Activated CD4-positive, alpha-beta T cell treated with anti-CD3 and anti-CD28 coated beads for 1 hour (primary cell): ENCODE results near the gene KIF3C.
"Not testable (repeated sequence)": the region's sequence is repeated elsewhere in the genome, so short reads cannot be mapped to it uniquely, and the experiment has no call there.

ENCODE experiments used
- DNase-seq: peaks from one replicate; pipeline ENCODE4 v3.0.0-alpha.2; 2020

The KIF3C gene

DNA sequence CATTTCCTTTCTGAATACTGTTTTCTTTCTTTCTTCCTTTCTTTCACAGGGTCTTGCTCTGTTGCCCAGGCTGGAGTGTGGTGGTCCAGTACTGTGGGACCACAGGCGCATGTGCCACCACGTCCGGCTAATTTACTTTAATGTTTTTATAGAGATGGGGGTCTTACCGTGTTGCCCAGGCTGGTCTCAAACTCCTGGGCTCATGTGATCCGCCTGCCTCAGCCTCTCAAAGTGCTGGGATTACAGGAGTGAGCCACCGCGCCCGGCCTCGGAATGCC lies 68.7 kb downstream of the KIF3C start:
- not testable (repeated sequence) for DNase-seq

DNA sequence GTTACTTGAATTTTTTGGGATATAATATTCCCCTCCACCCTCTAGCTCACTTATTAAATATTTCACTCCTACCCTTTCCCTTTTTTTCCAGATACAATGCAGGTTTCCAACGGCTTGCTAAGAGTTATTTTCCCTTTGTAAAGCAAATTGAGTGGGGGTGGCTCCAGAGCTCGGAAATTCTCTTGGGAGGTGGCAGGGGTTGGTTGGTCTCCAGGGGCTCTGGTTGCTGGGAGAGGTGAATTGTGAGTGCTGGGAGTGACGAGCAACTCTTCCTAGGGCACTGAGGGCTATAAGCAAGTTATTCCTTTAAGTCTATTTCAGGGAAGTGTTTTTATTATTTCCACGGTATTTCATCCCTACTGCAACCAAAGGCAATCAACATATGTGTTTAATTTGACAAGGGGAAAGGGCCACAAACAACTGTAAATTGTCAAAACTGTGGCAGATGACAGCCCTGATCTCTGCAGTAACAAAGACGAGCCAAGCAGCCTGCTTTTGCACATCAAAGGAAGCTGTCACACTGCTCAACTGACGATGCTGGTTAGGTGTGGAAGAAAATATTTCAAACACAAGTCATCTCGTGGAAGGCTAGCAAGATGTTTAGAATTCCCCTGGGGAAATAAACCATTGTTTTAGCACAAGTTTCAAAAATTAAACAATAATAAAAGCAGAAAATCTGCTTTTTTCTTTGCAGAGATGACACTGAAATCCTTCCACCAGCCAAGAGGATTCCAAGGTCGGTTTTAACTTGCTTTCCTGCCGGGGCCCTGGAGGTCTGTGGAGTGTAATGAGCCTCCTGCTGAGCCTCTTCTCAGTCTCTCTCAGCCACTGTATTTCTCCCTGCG lies 69.2 kb downstream of the KIF3C start:
- DNase-seq: no peak

DNA sequence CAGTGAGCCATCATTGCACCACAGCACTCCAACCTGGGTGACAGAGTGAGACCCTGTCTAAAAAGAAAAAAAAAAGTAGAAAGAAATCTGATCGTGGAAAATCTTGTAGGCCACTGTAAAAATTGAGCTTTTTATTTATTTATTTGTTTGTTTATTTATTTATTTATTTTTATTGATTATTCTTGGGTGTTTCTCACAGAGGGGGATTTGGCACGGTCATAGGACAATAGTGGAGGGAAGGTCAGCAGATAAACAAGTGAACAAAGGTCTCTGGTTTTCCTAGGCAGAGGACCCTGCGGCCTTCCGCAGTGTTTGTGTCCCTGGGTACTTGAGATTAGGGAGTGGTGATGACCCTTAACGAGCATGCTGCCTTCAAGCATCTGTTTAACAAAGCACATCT lies 72.7 kb downstream of the KIF3C start:
- DNase-seq: not testable (repeated sequence)

DNA sequence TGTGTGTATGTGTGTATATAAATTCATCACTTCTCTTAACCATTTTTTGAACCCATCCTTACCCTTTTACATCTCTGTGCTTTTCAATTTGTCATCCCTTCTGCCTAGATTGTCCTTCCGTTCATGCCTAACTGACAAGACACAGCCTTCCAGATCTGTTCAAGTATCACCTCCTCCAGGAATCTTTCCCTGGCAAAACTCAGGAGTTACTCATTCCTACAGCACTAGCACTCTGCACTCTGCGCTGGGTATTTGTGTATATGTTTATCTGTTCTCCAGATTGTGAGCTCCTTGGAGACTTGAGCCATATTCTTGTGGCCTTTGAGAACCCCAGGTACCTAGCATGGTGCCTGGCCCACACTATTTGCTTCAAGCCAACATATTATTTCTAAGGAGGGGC lies 77.2 kb downstream of the KIF3C start:
- no peak for DNase-seq

DNA sequence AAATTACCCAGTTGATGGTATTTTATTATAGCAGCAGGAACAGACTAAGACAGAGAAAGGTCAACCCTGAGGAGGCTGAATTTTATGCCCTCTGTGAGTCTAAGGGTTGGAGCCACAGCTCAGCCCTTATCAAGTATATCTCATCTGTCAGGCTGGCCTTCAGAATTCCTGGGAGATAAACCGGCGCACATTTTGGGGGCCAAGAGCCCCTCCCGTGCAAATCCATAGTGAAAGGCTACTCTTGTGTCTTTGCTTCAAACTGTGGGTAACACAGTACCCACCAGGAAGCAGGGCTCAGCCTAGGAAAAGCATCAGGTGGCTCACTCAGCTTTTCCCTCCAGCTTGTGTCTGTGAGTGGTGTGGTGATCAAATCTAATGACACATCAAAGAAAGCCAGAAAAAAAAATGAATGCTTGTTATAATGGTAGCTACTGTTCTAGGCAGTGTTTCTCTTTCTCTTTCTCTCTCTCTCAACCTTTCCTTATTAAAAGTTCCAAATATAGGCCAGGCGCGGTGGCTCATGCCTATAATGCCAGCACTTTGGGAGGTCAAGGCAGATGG lies 79.0 kb downstream of the KIF3C start:
- no peak for DNase-seq

DNA sequence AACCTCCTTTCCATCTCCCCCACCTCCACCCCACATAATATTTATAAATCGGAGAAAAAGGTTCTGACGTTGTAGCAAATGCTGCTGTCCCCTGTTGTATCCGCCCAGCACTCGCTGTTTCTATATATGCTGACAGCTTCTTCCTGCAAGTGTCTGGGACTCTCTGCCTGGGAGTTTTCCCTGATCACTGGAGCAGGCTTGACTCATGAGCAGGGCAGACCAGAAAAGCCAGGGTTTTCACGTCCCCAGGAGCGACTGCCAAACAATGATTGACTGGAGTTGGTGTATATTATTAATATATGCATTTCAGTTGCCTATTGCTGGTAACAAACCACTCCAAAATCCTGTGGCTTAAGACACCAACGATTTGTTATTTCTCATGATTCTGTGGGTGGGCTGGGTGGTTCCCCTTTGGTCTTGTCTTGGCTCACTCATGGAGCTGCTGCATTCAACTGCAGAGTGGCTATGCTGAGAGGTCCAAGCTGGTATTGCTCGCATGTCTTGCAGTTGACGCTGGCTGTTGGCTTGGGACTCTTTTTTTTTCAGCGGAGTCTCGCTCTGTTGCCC lies 82.8 kb downstream of the KIF3C start:
- no peak for DNase-seq

DNA sequence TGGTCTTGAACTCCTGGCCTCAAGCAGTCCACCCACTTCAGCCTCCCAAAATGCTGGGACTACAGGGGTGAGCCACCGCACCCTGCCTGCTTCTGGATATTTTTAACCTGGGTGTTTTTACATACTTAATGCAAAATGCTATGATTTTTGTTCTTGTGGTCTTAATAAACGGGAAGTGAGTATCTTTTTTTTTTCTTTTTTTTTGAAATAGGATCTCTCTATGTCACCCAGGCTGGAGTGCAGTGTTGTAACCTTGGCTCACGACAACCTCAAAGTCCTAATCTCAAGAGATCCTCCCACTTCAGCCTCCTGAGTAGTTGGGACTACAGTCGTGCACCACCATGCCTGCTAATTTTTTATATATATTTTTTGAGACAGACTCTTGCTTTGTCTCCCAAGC lies 84.8 kb downstream of the KIF3C start:
- DNase-seq: no peak

DNA sequence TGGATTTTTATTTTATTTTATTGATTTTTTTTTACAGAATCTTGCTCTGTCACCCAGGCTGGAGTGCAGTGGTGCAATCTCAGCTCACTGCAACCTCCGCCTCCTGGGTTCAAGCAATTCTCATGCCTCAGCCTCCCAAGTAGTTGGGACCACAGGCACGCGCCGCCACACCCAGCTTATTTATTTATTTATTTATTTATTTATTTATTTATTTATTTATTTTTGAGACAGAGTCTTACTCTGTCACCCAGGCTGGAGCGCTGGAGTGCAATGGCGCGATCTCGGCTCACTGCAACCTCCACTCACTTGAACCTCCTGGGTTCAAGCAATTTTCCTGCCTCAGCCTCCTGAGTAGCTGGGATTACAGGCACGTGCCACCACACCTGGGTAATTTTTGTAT lies 86.0 kb downstream of the KIF3C start:
- DNase-seq: not testable (repeated sequence)

DNA sequence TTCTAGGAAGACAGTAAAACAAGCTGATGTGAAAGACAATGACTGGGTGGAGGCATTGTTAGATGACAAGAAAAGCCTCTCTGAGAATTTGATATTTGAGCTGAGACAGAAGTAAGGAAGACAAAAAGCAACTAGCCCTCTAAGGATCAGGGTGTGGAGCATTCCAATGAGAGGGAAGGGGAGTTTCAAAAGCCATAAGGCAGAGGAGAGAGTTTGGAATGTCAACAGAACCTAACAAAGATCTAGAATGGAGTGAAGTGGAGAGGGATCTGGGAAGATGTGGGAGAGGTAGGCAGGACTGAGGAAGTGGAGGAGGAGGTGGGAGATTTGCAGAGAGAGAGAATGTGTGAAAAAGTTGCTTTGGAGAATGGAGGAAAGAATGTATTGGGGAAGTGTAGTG lies 86.7 kb downstream of the KIF3C start:
- no peak for DNase-seq

DNA sequence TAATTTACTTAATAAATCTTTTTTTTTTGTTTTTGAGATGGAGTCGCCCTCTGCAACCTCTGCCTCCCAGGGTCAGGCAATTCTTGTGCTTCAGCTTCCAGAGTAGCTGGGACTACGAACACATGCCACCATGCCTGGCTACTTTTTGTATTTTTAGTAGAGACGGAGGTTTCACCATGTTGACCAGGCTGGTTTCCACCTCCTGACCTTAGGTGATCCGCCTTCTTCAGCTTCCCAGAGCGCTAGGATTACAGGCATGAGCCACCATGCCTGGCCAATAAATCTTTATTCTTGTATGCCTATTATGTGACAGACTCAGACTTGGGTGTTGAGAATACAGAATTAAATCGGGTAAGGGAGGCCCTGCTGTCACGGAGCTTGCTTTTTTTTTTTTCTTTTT lies 87.3 kb downstream of the KIF3C start:
- no peak for DNase-seq

DNA sequence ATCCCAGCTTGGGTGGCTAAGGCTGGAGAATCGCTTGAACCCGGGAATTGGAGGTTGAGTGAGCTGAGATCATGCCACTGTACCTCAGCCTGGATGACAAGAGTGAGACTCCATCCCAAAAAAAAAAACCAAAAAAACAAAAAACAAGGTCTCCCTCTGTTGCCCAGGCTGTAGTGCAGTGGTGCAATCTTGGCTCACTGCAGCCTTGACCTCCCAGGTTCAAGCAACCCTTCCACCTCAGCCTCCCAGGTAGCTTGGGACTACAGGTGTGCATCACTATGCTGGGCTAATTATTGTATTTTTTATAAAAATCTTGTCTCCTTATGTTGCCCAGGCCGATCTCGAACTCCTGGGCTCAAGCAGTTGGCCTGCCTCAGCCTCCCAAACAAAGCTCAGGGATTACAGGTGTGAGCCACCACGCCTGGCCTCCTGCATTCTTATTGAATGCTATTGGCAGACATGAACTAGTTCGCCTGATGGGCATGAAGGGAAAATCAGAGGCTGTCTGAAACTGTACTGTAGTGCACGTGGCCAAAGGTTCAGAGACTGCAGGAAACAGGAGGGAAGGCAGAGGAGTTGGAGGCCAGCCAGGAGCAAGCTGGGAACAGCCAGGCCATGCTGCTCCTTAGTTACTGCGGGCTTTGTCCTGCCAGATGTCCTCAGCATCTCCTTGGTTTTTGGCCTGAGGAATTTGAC lies 88.0 kb downstream of the KIF3C start:
- no peak for DNase-seq

DNA sequence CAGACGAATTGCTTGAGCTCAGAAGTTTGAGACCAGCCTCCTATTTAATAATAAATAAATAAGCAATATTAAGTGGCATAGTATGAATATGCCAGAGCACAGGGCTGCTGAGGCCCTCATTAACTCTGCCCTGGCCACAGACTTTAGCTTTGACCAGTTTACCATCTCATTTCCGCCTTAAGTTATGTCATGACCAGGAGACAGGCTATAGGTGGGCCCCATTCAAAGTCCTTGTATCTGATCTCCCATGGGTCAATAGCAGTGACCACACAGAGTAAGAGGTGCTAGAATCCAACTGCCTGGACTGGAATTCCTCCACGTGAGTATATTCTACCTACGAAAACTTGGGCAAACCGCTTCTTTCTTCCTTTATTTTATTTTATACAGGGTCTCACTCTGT lies 90.6 kb downstream of the KIF3C start:
- no peak for DNase-seq

DNA sequence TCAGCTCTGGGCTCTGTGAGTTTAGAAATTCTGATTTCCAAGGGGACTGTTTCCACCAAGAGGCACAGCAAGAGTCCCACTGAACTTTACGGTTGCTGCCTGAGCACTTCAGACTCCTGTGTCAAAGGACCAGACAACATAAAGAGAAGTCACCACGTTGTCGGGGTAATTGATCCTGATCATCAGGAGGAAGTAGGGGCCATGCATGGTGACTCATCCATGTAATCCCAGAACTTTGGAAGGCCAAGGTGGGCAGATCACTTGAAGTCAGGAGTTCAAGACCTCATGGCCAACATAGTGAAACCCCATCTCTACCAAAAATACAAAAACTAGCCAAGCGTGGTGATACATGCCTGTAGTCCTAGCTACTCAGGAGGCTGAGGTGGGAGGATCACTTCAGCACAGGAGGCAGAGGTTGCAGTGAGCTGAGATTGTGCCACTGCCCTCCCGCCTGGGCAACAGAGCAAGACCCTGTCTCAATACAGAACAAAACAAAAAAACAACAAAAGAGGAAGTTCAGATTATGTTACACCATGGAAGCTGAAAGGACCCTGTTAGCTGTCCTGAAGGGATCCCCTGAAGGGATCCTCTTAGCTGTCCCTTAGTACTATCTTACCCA lies 94.6 kb downstream of the KIF3C start:
- no peak for DNase-seq

DNA sequence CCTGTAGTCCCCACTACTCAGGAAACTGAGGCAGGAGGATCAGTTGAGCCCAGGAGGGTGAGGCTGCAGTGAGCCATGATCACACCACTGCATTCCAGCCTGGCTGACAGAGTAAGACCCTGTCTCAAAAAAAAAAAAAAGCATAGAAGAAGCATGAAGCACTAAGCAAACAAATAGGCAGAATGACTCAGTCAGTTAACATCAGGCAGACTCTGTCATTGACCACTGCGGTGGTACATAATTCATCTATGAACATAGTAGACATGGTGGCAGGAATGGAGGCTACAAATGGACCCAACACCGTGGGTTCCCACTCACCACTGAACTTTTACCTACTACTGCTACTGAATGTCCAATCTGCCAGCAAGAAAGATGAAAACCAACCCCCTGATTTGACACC lies 96.4 kb downstream of the KIF3C start:
- no peak for DNase-seq

DNA sequence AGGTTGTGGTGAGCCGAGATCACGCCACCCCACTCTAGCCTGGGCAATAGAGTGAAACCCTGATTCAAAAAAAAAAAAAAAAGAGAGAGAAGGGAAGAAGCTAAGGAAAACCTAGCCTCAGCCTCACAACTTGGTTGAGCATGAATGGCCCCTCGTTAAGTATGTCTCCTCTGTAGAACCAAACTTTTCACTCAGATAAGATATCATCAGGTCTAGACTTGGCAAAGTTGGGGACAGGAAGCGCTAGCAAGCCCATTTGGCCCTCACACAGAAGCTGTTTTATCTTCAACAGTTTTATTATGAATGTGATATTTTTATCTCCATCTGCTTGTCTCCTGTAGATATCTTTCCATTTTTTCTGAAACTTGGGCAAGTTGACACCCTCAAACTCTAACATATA lies 100.5 kb downstream of the KIF3C start:
- DNase-seq: no peak

DNA sequence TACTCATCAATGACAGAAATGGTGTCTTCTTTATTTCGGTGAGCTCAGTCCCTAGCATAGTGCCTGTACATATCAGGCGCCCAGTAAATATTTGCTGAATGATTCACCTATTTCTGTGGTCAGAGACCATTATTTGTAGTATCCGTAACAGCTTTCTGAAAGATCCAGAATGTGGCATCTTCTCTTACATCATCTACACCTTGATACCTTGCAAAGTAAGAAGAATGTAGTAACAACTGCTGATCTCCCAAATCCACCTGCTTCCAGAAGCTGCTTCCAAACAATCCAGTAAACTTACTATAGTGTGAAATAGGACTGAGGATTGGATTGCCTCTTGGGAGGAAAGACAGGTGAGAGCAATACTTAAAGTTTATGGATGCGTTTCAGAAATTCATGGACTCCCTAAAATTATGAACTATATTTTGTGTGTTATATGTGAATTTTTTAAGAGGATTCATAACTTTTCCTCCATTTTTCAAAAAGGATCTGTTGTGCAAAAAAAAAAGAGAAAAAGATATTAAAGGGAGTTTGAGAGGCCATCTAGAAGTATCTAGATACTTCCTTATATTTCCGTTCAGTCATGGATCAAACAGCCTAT lies 103.1 kb downstream of the KIF3C start:
- no peak for DNase-seq

DNA sequence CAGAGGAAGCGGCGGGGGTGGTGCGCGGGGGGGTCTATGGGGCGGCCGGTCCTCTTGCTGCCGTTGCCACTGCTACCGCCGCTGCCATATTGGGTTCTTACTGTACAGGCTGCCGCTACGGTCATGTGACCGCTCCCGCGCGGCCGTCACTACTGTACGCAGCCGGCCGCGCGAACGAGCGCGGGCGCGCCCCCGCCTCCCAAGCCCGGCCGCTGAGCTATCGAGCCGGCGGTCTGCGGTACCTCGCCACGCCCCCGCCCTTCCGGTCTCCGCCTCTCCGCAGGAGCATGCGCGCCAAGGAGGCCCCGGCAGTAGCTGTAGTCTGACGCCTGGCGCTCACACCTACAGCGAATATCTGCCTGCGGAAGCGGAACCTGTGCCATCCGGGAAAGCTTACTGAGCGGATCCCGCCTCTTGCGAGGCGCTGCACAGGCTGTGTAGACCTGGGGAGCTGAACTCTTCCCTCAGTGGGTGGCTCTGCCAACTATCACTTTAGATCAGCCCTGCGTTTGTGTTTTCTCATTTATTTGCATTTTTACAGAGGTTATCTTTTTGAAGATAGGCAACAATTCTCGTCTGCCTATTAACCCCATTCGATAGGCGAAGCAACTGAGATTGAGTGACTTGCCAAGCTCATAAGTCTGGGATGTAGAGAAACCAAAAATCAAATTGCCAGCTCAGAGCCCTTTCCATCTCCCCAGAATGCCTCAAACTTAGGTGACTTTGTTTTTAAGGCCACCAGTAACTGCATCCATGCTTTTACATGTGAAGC lies 103.8 kb downstream of the KIF3C start, which contains the start of gene ASXL2:
TSS of gene ASXL2 (minus strand) at position 127 of the 772 bp plus-strand sequence. CDS start 265 bp downstream, outside the sequence.
- peak; percentile 96 for DNase-seq

DNA sequence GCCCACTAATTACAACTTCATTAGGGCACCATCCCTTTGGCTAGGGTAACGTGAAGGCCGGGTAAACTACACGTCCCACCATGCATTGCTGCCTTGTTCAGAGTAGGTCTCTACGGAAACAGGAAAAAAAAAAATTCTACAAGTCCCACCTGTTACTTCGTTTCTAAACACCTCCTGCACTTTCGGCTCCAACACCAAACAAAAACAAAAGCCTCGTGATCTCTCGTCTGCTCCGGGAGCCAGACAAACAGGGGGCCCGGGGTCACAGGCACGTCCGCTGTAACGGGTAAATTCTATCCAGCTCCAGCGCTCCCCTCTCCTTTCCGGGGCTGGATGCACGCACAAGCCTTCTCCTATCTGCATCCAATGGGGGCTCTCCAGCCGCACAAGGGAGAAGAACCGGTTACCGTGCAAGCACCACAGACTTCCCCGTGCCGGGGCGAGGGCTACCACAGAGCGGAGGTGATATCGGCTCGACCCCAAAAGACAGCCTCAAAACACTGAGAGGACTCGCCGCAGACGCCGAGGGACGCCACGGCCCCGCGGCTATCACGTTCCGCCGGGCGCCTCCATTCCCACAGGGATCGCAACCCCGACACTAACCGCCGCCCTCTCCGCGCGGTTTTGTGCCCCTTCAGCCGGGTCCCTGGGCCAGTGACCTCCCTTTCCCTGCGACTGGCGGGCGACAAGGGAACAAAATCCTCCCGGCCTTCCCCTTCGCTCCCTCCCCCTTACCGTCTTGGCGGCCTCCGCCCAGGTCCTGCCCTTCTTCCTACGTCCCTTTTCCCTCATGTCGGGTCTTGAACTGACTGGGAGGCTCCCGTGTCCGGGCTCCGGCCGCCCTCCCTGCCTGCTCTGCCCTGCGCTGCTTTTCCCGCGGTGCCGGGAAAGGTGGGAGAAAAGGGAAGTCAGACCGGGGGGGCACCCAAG lies 104.6 kb downstream of the KIF3C start:
- peak; percentile 24 for DNase-seq
